ENCODE results near the gene CDH23.

The CDH23 gene

GRCh38 chr10:71776481-71776925 lies 379.8 kb downstream of the CDH23 start:
- no peak overlapping the region for H3K4me3 ChIP-seq (ENCODE audit: low read length)
- no peak for DNase-seq (ENCODE audit: low read depth)
- TF ChIP-seq CTCF (IDR thresholded peaks at IDR 0.05; ENCODE audit: insufficient read depth, low read depth, low read length, missing control alignments): no peak

- no peak for DNase-seq (ENCODE audit: low read depth)
- TF ChIP-seq CTCF (IDR thresholded peaks at IDR 0.05; ENCODE audit: insufficient read depth, low read depth, low read length, missing control alignments): no peak
- no peak overlapping the region for H3K4me3 ChIP-seq (ENCODE audit: low read length)
These were observed 380.7 kb downstream of the CDH23 start for GRCh38 chr10:71777213-71777985.

GRCh38 chr10:71778071-71778825 lies 381.5 kb downstream of the CDH23 start:
- no peak for TF ChIP-seq CTCF (IDR thresholded peaks at IDR 0.05; ENCODE audit: insufficient read depth, low read depth, low read length, missing control alignments)
- H3K4me3 ChIP-seq (ENCODE audit: low read length): no peak overlapping the region
- DNase-seq (ENCODE audit: low read depth): no peak

GRCh38 chr10:71779641-71780040 lies 382.9 kb downstream of the CDH23 start:
- DNase-seq (ENCODE audit: low read depth): no peak
- no peak overlapping the region for H3K4me3 ChIP-seq (ENCODE audit: low read length)
- TF ChIP-seq CTCF (IDR thresholded peaks at IDR 0.05; ENCODE audit: insufficient read depth, low read depth, low read length, missing control alignments): no peak

- no peak overlapping the region for H3K4me3 ChIP-seq (ENCODE audit: low read length)
- TF ChIP-seq CTCF (IDR thresholded peaks at IDR 0.05; ENCODE audit: insufficient read depth, low read depth, low read length, missing control alignments): no peak
- no peak for DNase-seq (ENCODE audit: low read depth)
These were observed 383.4 kb downstream of the CDH23 start for GRCh38 chr10:71780156-71780555.

GRCh38 chr10:71780719-71781118 lies 384.0 kb downstream of the CDH23 start:
- no peak overlapping the region for H3K4me3 ChIP-seq (ENCODE audit: low read length)
- no peak for TF ChIP-seq CTCF (IDR thresholded peaks at IDR 0.05; ENCODE audit: insufficient read depth, low read depth, low read length, missing control alignments)
- no peak for DNase-seq (ENCODE audit: low read depth)

Measured in epithelial cell of esophagus (primary cell).